ENCODE results near the gene TNFRSF25. TPM values are rescaled to one million over a fixed set of nuclear protein-coding genes. Genes with fewer than 3 reads are reported as not detected.
"Not testable (repeated sequence)": the region's sequence is repeated elsewhere in the genome, so short reads cannot be mapped to it uniquely, and the experiment has no call there.

The TNFRSF25 gene
- total RNA-seq, 1 donor from 2014 or later, result 26.1 TPM

GRCh38 chr1:6447016-6447817, 18.8 kb downstream of the TNFRSF25 start:
- peaks cover 41% of the 10 kb centered on the region for H3K27me3 Mint-ChIP-seq (ENCODE audit: low read depth)
- H3K27ac Mint-ChIP-seq (ENCODE audit: unreplicated experiment), result no peak overlapping the region
- H3K4me3 Mint-ChIP-seq, result peak overlapping the region; percentile 49
- no peaks in the 10 kb centered on the region for H3K36me3 Mint-ChIP-seq (ENCODE audit: low read depth)
- no peak for TF ChIP-seq CTCF (conservative IDR thresholded peaks at IDR 0.05)
- DNase-seq (ENCODE audit: low read depth, low spot score), result peak; percentile 65
- H3K9me3 Mint-ChIP-seq, result no peaks in the 10 kb centered on the region
- peaks cover 14% of the 10 kb centered on the region for H3K4me1 Mint-ChIP-seq

- H3K36me3 Mint-ChIP-seq (ENCODE audit: low read depth), result no peaks in the 10 kb centered on the region
- H3K4me1 Mint-ChIP-seq, result peaks cover 14% of the 10 kb centered on the region
- no peaks in the 10 kb centered on the region for H3K9me3 Mint-ChIP-seq
- no peak for TF ChIP-seq CTCF (conservative IDR thresholded peaks at IDR 0.05)
- H3K27me3 Mint-ChIP-seq (ENCODE audit: low read depth), result peaks cover 47% of the 10 kb centered on the region
- no peak for DNase-seq (ENCODE audit: low read depth, low spot score)
- no peak overlapping the region for H3K4me3 Mint-ChIP-seq
- H3K27ac Mint-ChIP-seq (ENCODE audit: unreplicated experiment), result no peak overlapping the region
Measured at GRCh38 chr1:6446665-6447015, 19.3 kb downstream of the TNFRSF25 start.

- H3K27me3 Mint-ChIP-seq (ENCODE audit: low read depth), result peaks cover 53% of the 10 kb centered on the region
- H3K4me3 Mint-ChIP-seq; H3K36me3 Mint-ChIP-seq (ENCODE audit: low read depth); H3K27ac Mint-ChIP-seq (ENCODE audit: unreplicated experiment); DNase-seq (ENCODE audit: low read depth, low spot score); H3K9me3 Mint-ChIP-seq: not testable (repeated sequence)
- peaks cover 14% of the 10 kb centered on the region for H3K4me1 Mint-ChIP-seq
Measured at GRCh38 chr1:6445929-6446328, 20.0 kb downstream of the TNFRSF25 start.

GRCh38 chr1:6445062-6445763, 20.8 kb downstream of the TNFRSF25 start:
- TF ChIP-seq CTCF (conservative IDR thresholded peaks at IDR 0.05), result peak; percentile 60
- Mint-ChIP-seq H3K9me3 (no peaks in the 10 kb centered on the region), H3K36me3 (ENCODE audit: low read depth) (no peaks in the 10 kb centered on the region), H3K27me3 (ENCODE audit: low read depth) (peaks cover 50% of the 10 kb centered on the region), H3K27ac (ENCODE audit: unreplicated experiment) (no peak overlapping the region), H3K4me3 (peak overlapping the region; percentile 10), H3K4me1 (peaks cover 14% of the 10 kb centered on the region)
- DNase-seq (ENCODE audit: low read depth, low spot score), result no peak

DNA sequence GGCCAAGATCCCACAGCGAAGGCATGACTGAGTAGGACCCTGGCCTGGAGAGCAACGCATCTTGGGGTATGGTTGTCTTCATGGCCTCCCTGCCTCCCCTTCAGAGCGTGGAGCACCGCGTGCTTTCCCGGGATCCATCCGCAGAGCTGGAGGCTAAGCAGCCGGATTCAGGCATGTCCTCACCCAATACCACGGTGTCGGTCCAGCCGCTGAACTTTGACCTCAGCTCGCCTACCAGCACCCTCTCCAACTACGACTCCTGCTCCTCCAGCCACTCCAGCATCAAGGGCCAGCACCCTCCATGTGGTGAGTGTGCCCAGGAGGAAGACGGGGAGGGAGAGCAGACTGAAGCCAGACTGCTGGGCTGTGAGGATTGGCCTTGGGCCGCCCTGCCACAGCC, 21.6 kb downstream of the TNFRSF25 start:
- Mint-ChIP-seq H3K36me3 (ENCODE audit: low read depth) (no peaks in the 10 kb centered on the region), H3K27ac (ENCODE audit: unreplicated experiment) (no peak overlapping the region)
- TF ChIP-seq CTCF (conservative IDR thresholded peaks at IDR 0.05), result no peak

More for the DNA sequence above, 21.6 kb downstream of the TNFRSF25 start:
- H3K27me3 Mint-ChIP-seq (ENCODE audit: low read depth), result peaks cover 49% of the 10 kb centered on the region
- no peak overlapping the region for H3K4me3 Mint-ChIP-seq
- no peaks in the 10 kb centered on the region for H3K9me3 Mint-ChIP-seq
- no peak for DNase-seq (ENCODE audit: low read depth, low spot score)
- peaks cover 11% of the 10 kb centered on the region for H3K4me1 Mint-ChIP-seq

Data from neural crest cell (in vitro differentiated cells).